ENCODE data around the gene GNG14.
"Not testable (repeated sequence)": the region's sequence is repeated elsewhere in the genome, so short reads cannot be mapped to it uniquely, and the experiment has no call there.

GNG14 gene

GRCh38 chr19:12687496-12688196, at the start of gene GNG14:
GNG14 (plus strand) TSS chr19:12687998; CDS start chr19:12688049, 51 bp downstream.
- DNase-seq = no peak

GRCh38 chr19:12638611-12639182, 49.1 kb upstream of the GNG14 start:
- no peak for DNase-seq

GRCh38 chr19:12639901-12640613, 47.7 kb upstream of the GNG14 start:
- DNase-seq = peak; percentile 33

GRCh38 chr19:12641456-12641855, 46.3 kb upstream of the GNG14 start:
- no peak for DNase-seq

- DNase-seq = no peak
These were observed 45.3 kb upstream of the GNG14 start for GRCh38 chr19:12642506-12642905.

- not testable (repeated sequence) for DNase-seq
These were observed 44.1 kb upstream of the GNG14 start for GRCh38 chr19:12643716-12644115.

- DNase-seq = no peak
These were observed 41.2 kb upstream of the GNG14 start for GRCh38 chr19:12646551-12646950.

- peak; percentile 6 for DNase-seq
These were observed 40.8 kb upstream of the GNG14 start for GRCh38 chr19:12647047-12647446.

- DNase-seq = peak; percentile 56
These were observed 40.2 kb upstream of the GNG14 start for GRCh38 chr19:12647490-12648071.

GRCh38 chr19:12648088-12648487, 39.7 kb upstream of the GNG14 start:
- DNase-seq = no peak

- no peak for DNase-seq
These were observed 37.9 kb upstream of the GNG14 start for GRCh38 chr19:12649941-12650340.

- no peak for DNase-seq
These were observed 35.6 kb upstream of the GNG14 start for GRCh38 chr19:12652219-12652618.

- DNase-seq = no peak
These were observed 32.3 kb upstream of the GNG14 start for GRCh38 chr19:12655546-12655945.

GRCh38 chr19:12656899-12657571, 30.8 kb upstream of the GNG14 start:
- no peak for DNase-seq

GRCh38 chr19:12657966-12658365, 29.8 kb upstream of the GNG14 start:
- no peak for DNase-seq

- DNase-seq = no peak
These were observed 26.8 kb upstream of the GNG14 start for GRCh38 chr19:12660980-12661379.

- DNase-seq = no peak
These were observed 23.2 kb upstream of the GNG14 start for GRCh38 chr19:12664406-12665280.

GRCh38 chr19:12665281-12665573, 22.6 kb upstream of the GNG14 start:
- DNase-seq = no peak

- DNase-seq = no peak
These were observed 22.0 kb upstream of the GNG14 start for GRCh38 chr19:12665671-12666264.

- peak; percentile 68 for DNase-seq
These were observed 21.3 kb upstream of the GNG14 start, which contains the start of the genes MAN2B1 and WDR83 for GRCh38 chr19:12666265-12667048. MAN2B1 (minus strand) TSS chr19:12666742; CDS start chr19:12666701, 41 bp downstream. WDR83 (plus strand) TSS chr19:12666807; CDS start chr19:12669791, 2,984 bp downstream.
